Chondrocyte (in vitro differentiated cells): ENCODE data around the gene PPP1R11. TPM values are rescaled to one million over a fixed set of nuclear protein-coding genes. Genes with fewer than 3 reads are reported as not detected.
"Not testable (repeated sequence)": the region's sequence is repeated elsewhere in the genome, so short reads cannot be mapped to it uniquely, and the experiment has no call there.

ENCODE experiments used
- DNase-seq: peaks from one replicate; pipeline ENCODE4 v3.0.0; 2021; ENCODE audit warnings: mixed read lengths, low spot score
- H3K27ac Mint-ChIP-seq: one replicate; pipeline ENCODE4 v1.8.0; 2021; ENCODE audit warnings: mild to moderate bottlenecking, moderate library complexity, mixed read lengths; ENCODE audit not compliant: unreplicated experiment
- H3K27me3 Mint-ChIP-seq: 2 replicates; pipeline ENCODE4 v1.8.0; 2021; ENCODE audit warnings: low read depth, mixed read lengths
- H3K36me3 Mint-ChIP-seq: 2 replicates; pipeline ENCODE4 v1.8.0; 2021; ENCODE audit warnings: low read depth, mixed read lengths
- H3K4me1 Mint-ChIP-seq: 2 replicates; pipeline ENCODE4 v1.8.0; 2021; ENCODE audit warnings: low read depth, mild to moderate bottlenecking, mixed read lengths
- H3K4me3 Mint-ChIP-seq: one replicate; pipeline ENCODE4 v1.8.0; 2021; ENCODE audit warnings: mild to moderate bottlenecking, moderate library complexity, mixed read lengths; ENCODE audit not compliant: unreplicated experiment
- H3K9me3 Mint-ChIP-seq: 2 replicates; pipeline ENCODE4 v1.8.0; 2021; ENCODE audit warnings: low read depth, mixed read lengths
- CTCF ChIP-seq: fragments of 200-600 bp; sonication (generic); IDR thresholded peaks from 2 replicates; pipeline ENCODE4 v1.5.0; 2021; ENCODE audit warnings: antibody characterized with exemption, mild to moderate bottlenecking, moderate library complexity
- long read RNA-seq: library from polyadenylated mRNA; stranded (forward); transcript quantifications from one replicate; pipeline ENCODE4 v2.0.0, GENCODE V29; 2021
- total RNA-seq: library from RNA; stranded (reverse); gene quantifications from 3 replicates; pipeline ENCODE4 v1.2.1, GENCODE V29; 2021

Gene PPP1R11
- total RNA-seq, result 45.0 to 49.7 TPM (median 47.1 TPM) in 3 replicates
- long read RNA-seq, transcript PPP1R11-205 (3 exons, 1,731 nt), result major isoform, 100 of 102 reads
- long read RNA-seq, partial matches to known transcripts, result 0 of 102 reads
- long read RNA-seq, other reads (novel, unspliced or antisense), result 0 of 102 reads

- H3K9me3 Mint-ChIP-seq, result no peaks in the 10 kb centered on the region
- peaks cover 32% of the 10 kb centered on the region for H3K36me3 Mint-ChIP-seq
- TF ChIP-seq CTCF, result peak; percentile 7
- H3K4me1 Mint-ChIP-seq, result peaks cover 45% of the 10 kb centered on the region
- DNase-seq, result peak; percentile 100
- peaks cover 22% of the 10 kb centered on the region for H3K27me3 Mint-ChIP-seq
- peak within 1 kb of the TSS; percentile 100 for H3K27ac Mint-ChIP-seq
- peak within 1 kb of the TSS; percentile 100 for H3K4me3 Mint-ChIP-seq
These were observed at the start of gene PPP1R11 for GRCh38 chr6:30066577-30067459. TSS of gene PPP1R11 (plus strand) at chr6:30067198. CDS start at chr6:30067411, 213 bp downstream.

GRCh38 chr6:30019819-30020218 lies 47.2 kb upstream of the PPP1R11 start:
- peaks cover 9% of the 10 kb centered on the region for H3K36me3 Mint-ChIP-seq
- no peak for DNase-seq
- no peaks in the 10 kb centered on the region for H3K9me3 Mint-ChIP-seq
- no peak overlapping the region for H3K27ac Mint-ChIP-seq
- no peaks in the 10 kb centered on the region for H3K4me1 Mint-ChIP-seq
- no peak for TF ChIP-seq CTCF
- H3K27me3 Mint-ChIP-seq, result no peaks in the 10 kb centered on the region
- no peak overlapping the region for H3K4me3 Mint-ChIP-seq

- no peak overlapping the region for H3K27ac Mint-ChIP-seq
- H3K36me3 Mint-ChIP-seq, result peaks cover 9% of the 10 kb centered on the region
- no peaks in the 10 kb centered on the region for H3K4me1 Mint-ChIP-seq
- DNase-seq, result no peak
- H3K9me3 Mint-ChIP-seq, result no peaks in the 10 kb centered on the region
- no peak overlapping the region for H3K4me3 Mint-ChIP-seq
- no peaks in the 10 kb centered on the region for H3K27me3 Mint-ChIP-seq
- TF ChIP-seq CTCF, result no peak
These were observed 46.4 kb upstream of the PPP1R11 start for GRCh38 chr6:30020626-30021025.

GRCh38 chr6:30022189-30022588 lies 44.8 kb upstream of the PPP1R11 start:
- no peak for DNase-seq
- no peak overlapping the region for H3K4me3 Mint-ChIP-seq
- H3K27ac Mint-ChIP-seq, result no peak overlapping the region
- no peaks in the 10 kb centered on the region for H3K4me1 Mint-ChIP-seq
- peaks cover 2% of the 10 kb centered on the region for H3K9me3 Mint-ChIP-seq
- TF ChIP-seq CTCF, result no peak
- no peaks in the 10 kb centered on the region for H3K27me3 Mint-ChIP-seq
- peaks cover 9% of the 10 kb centered on the region for H3K36me3 Mint-ChIP-seq

GRCh38 chr6:30022712-30023111 lies 44.3 kb upstream of the PPP1R11 start:
- not testable (repeated sequence) for H3K4me1 Mint-ChIP-seq, H3K9me3 Mint-ChIP-seq, H3K27me3 Mint-ChIP-seq, H3K36me3 Mint-ChIP-seq, H3K27ac Mint-ChIP-seq, DNase-seq, H3K4me3 Mint-ChIP-seq
